AG04449 (cell line): ENCODE measurements around the gene EMP2.
"Not testable (repeated sequence)": the region's sequence is repeated elsewhere in the genome, so short reads cannot be mapped to it uniquely, and the experiment has no call there.

Experiments used
- CTCF ChIA-PET: fragments of 350-600 bp; formaldehyde crosslinking; extraction: SDS; loops from one replicate; lab custom pipeline; 2021; ENCODE audit warnings: antibody characterized with exemption; lab: Yijun Ruan, JAX
- POLR2A ChIA-PET: fragments of 400-600, 350-600 bp; formaldehyde crosslinking; extraction: SDS; loops from one replicate; lab custom pipeline; 2020; ENCODE audit warnings: antibody characterized with exemption, inconsistent platforms; lab: Yijun Ruan, JAX
- DNase-seq: peaks from one replicate; pipeline ENCODE4 v3.0.0-alpha.2; 2010; ENCODE audit warnings: low read depth, low spot score
- H3K4me3 ChIP-seq: 2 replicates; pipeline ENCODE4 v1.5.1; 2011; ENCODE audit warnings: low read depth, mild to moderate bottlenecking, control low read depth, low read length
- CTCF ChIP-seq: IDR thresholded peaks from one replicate; pipeline ENCODE4 v1.5.1; 2011; ENCODE audit warnings: mild to moderate bottlenecking, moderate library complexity, low read length, control low read depth, inconsistent platforms; ENCODE audit not compliant: insufficient read depth; ENCODE audit errors: missing control alignments

The EMP2 gene

GRCh38 chr16:10536814-10537389 lies 43.5 kb downstream of the EMP2 start:
- ChIA-PET POLR2A (no interaction called here), CTCF (interaction anchor here (1.0 kb wide), 1 partner anchor 200 kb away, joined by 4 read pairs; no protein-coding TSS in a partner anchor)
- no peak for DNase-seq
- H3K4me3 ChIP-seq = no peak overlapping the region
- TF ChIP-seq CTCF = no peak

DNA sequence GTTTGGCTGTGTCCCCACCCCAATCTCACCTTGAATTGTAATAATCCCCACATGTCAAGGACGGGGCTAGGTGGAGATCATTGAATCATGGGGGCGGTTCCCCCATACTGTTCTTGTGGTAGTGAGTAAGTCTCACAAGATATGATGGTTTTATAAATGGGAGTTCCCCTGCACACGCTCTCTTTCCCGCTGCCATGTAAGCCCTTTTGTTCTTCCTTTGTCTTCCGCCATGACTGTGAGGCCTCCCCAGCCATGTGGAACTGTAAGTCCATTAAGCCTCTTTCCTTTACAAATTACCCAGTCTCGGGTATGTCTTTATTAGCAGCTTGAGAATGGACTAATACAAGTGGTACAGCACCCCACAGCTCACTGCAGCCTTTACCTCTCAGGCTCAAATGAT lies 44.1 kb downstream of the EMP2 start:
- POLR2A ChIA-PET, DNase-seq, H3K4me3 ChIP-seq: not testable (repeated sequence)
- CTCF ChIA-PET = interaction anchor here (1.0 kb wide), 1 partner anchor 200 kb away, joined by 4 read pairs; no protein-coding TSS in a partner anchor

DNA sequence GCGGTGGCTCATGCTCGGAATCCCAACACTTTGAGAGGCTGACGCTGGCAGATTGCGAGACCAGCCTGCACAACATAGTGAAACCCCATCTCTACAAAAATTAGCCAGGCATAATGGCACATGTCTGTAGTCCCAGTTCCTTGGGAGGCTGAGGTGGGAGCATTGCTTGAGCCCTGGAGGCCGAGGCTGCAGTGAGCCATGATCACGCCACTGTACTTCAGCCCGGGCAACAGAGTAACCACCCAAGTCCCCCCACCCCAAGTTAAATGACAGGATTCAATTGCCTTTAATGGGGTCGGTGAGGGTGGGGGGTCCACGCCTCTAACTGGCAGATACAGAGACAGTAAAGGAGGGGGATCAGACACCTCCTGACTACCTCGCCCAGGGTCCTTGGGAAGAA lies 44.9 kb downstream of the EMP2 start:
- no peak for DNase-seq
- no peak for TF ChIP-seq CTCF
- ChIA-PET CTCF (no interaction called here), POLR2A (no interaction called here)
- no peak overlapping the region for H3K4me3 ChIP-seq

DNA sequence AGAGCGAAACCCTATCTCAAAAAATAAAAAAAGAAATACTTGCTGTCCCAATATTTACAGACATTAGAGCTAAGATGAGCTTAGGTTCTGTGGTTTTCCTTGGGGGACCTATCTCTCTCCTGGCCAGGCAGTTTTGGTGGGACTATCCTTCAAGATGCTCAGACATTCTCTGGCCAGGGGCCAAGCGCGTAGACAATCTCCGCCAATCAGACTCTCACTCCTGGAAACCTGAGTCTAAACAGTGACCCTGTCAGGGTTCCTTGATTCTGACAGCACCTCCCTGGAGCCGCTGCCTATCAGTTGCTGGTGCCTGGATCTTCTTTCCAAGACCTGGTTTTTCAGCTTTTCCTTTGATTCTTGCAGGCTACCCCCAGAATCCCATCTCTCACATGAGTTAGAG lies 45.6 kb downstream of the EMP2 start:
- no peak for TF ChIP-seq CTCF
- no peak overlapping the region for H3K4me3 ChIP-seq
- POLR2A ChIA-PET = no interaction called here
- CTCF ChIA-PET = interaction anchor here (0.7 to 6.4 kb wide), 2 partner anchors 13 to 20 kb away, joined by 4 to 39 read pairs; no protein-coding TSS in a partner anchor
- DNase-seq = no peak

- H3K4me3 ChIP-seq, DNase-seq, POLR2A ChIA-PET: not testable (repeated sequence)
- CTCF ChIA-PET = interaction anchor here (1.1 to 6.4 kb wide), 3 partner anchors 12 to 42 kb away, joined by 3 to 39 read pairs (median 3); no protein-coding TSS in a partner anchor
Measured at GRCh38 chr16:10533612-10534011, 46.8 kb downstream of the EMP2 start.

- CTCF ChIA-PET = interaction anchor here (6.4 kb wide), 1 partner anchor 10 kb away, joined by 39 read pairs; no protein-coding TSS in a partner anchor
- DNase-seq = no peak
- H3K4me3 ChIP-seq = no peak overlapping the region
- no peak for TF ChIP-seq CTCF
- POLR2A ChIA-PET = no interaction called here
Measured at GRCh38 chr16:10531582-10531981, 48.8 kb downstream of the EMP2 start.

- POLR2A ChIA-PET = no interaction called here
- DNase-seq = no peak
- no peak overlapping the region for H3K4me3 ChIP-seq
- CTCF ChIA-PET = interaction anchor here (1.0 to 6.4 kb wide), 2 partner anchors 9 to 205 kb away, joined by 4 to 39 read pairs; no protein-coding TSS in a partner anchor
- no peak for TF ChIP-seq CTCF
Measured at GRCh38 chr16:10530685-10531084, 49.7 kb downstream of the EMP2 start.
